HG03378 (cell line): Measurements from ENCODE around the gene INTS3.

Source experiments
- ATAC-seq: cut with Tn5 transposase; IDR thresholded peaks from one replicate; pipeline ENCODE4 v1.9.1; 2021; ENCODE audit warnings: mild to moderate bottlenecking, moderate library complexity; ENCODE audit not compliant: unreplicated experiment

Gene INTS3

GRCh38 chr1:153793261-153793972 lies 65.6 kb downstream of the INTS3 start:
- ATAC-seq: no peak

- ATAC-seq: no peak
Observed at GRCh38 chr1:153793973-153794615, 66.2 kb downstream of the INTS3 start.

GRCh38 chr1:153794624-153795329 lies 66.9 kb downstream of the INTS3 start:
- ATAC-seq: no peak

- ATAC-seq: no peak
Observed at GRCh38 chr1:153795330-153795837, 67.5 kb downstream of the INTS3 start.

- no peak for ATAC-seq
Observed at GRCh38 chr1:153795934-153796785, 68.3 kb downstream of the INTS3 start.

- peak; percentile 54 for ATAC-seq
Observed at GRCh38 chr1:153796786-153797659, 69.2 kb downstream of the INTS3 start.

- ATAC-seq: no peak
Observed at GRCh38 chr1:153798468-153798780, 70.6 kb downstream of the INTS3 start.

- no peak for ATAC-seq
Observed at GRCh38 chr1:153799016-153799415, 71.2 kb downstream of the INTS3 start.

GRCh38 chr1:153799566-153800465 lies 72.0 kb downstream of the INTS3 start:
- no peak for ATAC-seq

- no peak for ATAC-seq
Observed at GRCh38 chr1:153800516-153800915, 72.7 kb downstream of the INTS3 start.

- no peak for ATAC-seq
Observed at GRCh38 chr1:153801028-153801625, 73.3 kb downstream of the INTS3 start.

GRCh38 chr1:153801786-153802697 lies 74.2 kb downstream of the INTS3 start:
- ATAC-seq: no peak

GRCh38 chr1:153803470-153804056 lies 75.7 kb downstream of the INTS3 start:
- ATAC-seq: no peak

- no peak for ATAC-seq
Observed at GRCh38 chr1:153804112-153804511, 76.3 kb downstream of the INTS3 start.

- peak; percentile 90 for ATAC-seq
Observed at GRCh38 chr1:153805042-153805745, 77.3 kb downstream of the INTS3 start.

GRCh38 chr1:153805886-153806719 lies 78.3 kb downstream of the INTS3 start:
- ATAC-seq: no peak
